ENCODE results near the gene FKBP6.
"Not testable (repeated sequence)": the region's sequence is repeated elsewhere in the genome, so short reads cannot be mapped to it uniquely, and the experiment has no call there.

FKBP6 gene

DNA sequence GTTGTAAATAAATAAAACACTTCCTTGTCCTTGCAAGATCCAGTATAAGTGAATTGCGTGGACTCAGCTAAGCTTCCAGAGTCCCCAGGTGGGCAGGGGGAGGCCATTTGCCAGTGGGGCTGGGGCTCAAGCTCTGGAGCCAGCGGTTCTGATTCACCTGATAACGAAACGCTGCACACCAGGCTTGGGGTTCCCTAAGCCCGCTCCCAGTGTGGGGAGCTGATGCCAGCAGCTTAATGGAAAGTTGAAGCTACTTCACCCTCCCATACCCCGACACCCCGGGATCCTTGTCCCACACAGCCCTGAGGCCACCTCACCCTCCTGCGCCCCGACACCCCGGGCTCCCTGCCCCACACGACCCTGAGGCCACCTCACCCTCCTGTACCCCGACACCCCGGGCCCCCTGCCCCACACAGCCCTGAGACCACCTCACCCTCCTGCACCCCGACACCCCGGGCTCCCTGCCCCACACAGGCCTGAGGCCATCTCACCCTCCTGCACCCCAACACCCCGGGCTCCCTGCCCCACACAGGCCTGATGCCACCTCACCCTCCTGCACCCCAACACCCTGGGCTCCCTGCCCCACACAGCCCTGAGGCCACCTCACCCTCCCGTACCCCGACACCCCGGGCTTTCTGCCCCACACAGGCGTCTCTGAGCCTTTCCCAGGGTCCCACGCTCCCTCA lies 30.8 kb downstream of the FKBP6 start:
- DNase-seq = no peak

DNA sequence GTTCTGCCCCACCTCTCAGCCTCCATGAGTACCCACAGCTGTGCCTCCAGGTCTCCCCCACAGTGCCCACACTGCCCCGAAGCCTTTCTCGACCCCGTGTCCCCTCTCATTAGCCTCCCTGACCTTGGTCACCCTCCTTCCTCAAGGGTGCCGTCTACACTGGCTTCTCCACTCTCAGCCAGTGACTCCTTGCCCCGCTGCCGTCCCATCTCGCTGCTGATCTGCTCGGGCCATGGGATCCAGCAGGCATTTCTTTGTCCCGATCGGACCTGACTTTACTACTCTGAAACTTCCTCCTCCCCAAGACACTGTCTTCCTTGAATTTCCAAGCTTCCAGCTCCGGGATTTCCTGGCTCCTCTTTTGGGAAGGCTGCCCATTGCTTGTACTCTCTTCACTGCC lies 31.3 kb downstream of the FKBP6 start:
- DNase-seq = no peak

DNA sequence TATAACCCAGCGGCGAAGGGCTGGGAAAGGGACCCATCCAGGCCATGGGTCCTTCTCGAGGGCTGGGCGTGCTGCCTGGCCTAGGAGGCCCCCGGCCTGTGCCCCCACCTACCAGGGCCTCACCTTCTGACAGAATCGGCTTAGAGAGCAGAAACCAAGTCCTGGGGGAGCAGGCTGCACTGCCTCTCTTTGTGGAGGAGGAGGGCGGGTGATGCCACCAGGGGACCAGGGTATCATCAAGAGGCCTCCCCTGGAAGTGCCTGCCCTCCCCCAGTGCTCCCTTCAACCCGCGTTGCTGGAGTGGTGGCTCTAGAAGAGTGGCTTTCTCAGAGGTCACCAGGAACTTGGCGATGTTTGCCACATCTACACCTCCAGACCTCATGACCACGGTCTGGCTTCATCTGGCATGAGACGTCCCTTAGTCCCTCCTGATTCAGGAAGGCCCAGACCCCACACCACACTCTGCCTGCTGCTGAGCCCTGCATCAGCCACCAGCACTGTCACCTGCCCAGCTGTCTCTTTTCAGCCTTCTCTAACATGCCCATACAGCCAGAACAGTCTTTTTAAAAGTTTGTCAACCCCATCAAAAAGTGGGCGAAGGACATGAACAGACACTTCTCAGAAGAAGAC lies 31.9 kb downstream of the FKBP6 start:
- DNase-seq = no peak

DNA sequence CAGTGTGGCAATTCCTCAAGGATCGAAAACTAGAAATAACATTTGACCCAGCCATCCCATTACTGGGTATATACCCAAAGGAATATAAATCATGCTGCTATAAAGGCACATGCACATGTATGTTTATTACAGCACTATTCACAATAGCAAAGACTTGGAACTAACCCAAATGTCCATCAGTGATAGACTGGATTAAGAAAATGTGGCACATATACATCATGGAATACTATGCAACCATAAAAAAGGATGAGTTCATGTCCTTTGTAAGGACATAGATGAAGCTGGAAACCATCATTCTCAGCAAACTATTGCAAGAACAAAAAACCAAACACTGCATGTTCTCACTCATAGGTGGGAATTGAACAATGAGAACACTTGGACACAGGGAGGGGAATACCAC lies 32.6 kb downstream of the FKBP6 start:
- not testable (repeated sequence) for DNase-seq

DNA sequence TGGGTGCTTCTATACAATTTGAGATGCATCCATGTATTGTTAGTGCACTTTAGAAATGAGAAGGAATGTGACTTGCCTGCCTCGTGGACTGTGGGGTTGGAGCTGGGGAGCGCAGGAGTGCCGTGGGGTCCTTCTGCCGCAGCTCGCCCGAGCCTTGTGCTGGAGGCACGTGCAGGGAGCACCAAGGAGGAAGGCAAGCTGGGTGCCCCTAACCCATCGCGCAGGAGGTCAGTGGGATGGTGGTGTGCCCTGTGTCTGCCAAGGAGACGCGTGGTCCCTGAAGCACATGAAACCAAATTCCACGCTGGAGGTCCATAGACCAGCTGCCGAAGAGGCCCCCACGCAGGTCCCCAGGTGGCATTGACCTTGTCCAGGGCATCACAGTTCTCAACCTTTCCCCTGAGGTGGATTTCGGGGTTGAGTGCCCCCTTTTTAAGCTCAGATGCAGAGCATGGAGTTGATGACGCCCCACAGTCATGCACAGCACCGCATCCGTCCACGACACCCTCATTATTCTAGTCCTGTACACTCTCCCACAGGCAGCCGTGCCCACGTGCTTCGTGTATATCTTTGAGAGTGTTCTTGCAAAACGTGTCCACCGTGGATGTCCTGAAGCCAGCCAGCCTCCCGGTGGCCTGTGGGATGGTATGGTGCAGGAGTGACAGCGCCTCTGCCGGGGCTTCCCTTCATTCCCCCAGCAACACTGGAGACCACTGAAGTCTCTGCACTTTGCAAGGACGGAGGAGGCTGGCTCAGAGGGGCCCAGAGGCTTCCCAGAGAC lies 35.5 kb downstream of the FKBP6 start:
- no peak for DNase-seq

DNA sequence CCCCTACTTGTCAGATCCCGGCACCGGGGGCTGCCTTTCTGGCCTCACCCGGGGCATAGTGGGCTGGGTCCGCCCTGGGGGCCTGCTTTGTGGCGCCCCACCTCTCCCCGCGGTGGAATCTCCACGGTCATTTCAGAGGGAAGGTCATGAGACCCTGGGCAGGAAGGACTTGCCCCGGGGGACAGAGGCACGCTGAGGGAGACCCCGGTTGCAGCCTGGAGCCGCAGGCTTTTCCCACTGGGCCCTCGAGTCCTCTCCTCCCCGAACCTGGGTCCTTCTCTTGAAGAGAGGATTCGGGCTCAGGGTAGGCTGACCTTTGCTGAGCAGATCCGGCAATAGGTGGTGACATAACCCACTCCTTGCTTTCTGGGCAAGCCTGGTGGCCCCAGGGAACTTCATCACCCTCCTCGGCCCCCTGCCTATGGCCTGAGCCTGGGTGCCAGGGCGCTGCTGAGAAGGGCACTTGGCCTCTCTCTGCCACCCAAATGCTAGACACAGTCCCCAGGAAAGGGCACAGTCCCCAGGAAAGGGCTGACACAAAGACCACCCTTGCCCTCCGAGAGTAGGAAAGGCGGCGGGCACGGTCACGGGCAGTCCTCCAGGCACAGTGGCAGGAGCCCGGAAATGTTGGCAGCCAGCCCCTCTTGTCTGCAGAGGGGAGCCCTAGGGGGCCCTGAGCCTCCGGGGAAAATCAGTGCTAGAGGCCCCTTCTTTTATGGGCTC lies 36.2 kb downstream of the FKBP6 start:
- no peak for DNase-seq

DNA sequence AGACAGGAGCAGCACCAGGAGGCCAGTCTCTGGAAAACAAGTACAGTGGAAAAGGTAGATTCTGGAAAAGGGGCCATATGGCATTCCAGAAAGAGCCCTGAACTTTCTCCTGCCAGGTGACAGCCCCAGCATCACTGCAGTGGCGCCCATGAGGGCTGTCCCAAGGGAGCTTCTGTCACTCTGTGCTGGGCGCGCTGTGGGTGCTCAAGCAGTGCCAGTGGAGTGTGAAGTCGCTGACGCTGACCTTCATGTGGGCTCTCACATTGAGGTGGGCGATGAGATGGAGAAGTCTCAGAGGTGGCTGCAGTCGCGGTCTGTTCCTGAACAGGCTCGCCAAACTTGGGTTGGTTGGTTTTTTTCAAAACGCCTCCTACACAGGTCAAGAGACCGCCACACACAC lies 38.2 kb downstream of the FKBP6 start:
- DNase-seq = no peak

DNA sequence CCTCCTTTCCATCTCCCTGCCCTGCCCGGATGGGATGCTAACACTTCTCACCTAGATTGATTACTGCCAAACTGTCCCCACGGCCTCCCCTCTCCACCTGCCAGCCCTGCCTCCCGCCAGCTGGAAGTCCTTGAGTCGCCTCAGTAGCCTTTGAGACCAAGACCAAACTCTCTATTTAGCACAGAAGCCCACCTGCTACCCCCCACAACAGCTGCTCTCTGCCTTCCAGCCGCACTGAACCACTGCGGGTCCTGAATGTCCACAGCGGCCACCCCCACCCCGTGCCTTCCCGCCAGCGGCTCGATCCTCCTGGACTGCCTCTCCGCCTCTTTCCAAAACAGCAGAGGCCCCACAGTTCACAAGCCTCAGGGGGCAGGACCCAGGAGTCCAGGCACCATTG lies 39.0 kb downstream of the FKBP6 start:
- no peak for DNase-seq

DNA sequence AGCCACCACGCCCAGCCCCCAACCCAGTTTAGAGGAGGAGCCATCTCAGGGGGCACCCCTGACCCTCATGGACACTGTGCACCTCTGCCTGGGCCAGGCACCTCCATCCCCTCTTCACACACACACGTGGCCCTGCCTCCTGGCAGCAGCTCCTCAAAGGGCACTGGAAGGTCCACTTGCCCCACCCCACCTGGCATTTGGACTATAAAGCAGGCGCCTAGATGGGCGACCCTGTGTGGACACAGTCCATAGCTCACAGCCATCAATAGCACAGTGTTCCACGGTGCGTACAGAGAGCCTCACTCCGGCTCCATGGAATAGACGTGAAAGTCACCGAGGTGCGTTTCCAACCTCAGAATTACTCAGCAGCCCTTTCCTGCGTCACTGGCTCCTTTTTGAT lies 41.0 kb downstream of the FKBP6 start:
- DNase-seq = no peak

DNA sequence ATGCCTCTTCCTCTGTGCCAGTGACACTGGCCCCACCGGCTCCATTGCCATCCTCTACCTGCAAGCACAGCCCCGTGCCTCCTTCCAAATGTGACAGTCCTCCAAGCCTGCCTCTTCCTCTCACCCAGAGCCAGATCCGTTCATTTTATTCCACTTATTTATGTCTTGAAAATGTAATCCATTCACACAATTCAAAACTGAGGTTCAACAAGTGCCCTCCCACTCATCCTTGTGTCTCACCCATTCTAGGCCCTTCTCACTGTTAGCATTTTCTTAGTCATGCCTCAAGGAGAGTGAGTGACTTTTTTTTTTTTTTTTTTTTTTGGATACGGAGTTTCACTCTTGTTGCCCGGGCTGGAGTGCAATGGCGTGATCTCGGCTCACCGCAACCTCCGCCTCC lies 41.7 kb downstream of the FKBP6 start:
- DNase-seq = no peak

DNA sequence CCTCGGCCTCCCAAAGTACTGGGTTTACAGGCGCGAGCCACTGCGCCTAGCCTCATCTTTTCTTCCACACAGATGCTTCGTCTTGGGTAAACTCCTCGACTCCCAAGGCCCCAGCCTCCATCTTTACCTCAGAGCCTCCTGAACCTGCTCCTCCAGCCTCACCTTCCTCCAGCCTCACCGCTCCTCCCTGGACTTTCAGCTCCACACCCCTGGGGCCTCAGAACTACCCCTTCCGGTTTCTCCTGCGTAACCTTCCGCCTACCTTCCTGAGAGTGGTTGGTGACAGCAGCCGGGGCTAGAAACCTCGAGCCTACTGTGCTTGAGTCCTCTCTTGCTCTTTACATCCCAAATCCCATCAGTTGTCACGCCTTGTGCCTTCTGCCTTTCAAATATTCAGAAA lies 45.8 kb downstream of the FKBP6 start:
- no peak for DNase-seq

DNA sequence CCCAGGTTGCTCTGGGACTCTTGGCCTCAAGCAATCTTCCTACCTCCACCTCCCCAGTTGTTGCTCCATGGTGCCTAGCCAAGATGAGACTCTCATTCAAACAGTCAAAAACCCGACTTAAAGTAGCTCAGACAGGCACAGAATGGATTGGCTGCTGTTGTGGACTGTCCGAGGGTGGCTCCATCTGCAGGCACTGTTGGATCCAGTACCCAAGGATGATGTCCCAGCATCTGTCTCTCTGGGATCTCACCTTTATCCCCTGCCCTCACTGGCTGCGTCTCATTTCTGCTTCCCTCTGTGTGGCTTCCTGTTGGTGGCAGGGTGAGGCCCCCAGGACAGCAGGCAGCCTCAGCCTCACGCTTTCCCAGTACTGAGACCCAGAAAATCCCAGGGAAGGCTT lies 48.3 kb downstream of the FKBP6 start:
- not testable (repeated sequence) for DNase-seq

DNA sequence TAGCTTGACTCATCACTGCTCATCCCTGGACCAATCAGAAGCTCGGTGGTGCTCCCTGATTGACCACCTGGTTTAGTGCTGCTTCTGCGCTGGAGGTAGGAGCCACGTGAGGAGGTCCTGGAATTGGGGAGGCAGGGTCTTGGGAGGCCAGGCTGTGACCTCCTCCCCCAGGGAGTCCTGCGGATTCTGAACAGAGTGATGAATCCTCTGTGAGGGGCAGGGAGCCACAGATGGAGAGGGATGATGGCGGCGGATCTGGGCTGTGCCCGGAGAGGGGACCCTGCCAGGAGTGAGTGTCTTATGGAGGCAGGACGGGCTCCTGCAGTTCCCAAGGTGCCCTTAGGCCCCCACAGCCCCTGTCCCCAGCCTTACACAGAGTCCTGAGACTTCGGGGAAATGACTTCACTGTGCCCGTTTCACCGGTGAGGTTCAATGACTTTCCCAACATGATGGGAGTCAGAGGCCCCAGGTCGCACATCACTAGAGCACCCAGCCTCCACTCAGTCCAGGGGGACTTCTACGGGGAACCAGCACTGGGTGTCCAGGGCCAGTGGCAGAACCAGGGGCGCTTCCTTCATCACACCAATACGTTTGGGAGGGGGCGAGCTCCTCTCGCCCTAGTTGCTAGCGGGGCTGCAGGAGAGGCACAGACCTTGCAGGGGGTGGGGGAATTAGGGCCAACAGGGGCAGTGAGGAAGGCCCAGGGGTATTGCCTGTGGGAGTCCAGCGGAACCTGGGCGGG lies 48.9 kb downstream of the FKBP6 start:
- no peak for DNase-seq

DNA sequence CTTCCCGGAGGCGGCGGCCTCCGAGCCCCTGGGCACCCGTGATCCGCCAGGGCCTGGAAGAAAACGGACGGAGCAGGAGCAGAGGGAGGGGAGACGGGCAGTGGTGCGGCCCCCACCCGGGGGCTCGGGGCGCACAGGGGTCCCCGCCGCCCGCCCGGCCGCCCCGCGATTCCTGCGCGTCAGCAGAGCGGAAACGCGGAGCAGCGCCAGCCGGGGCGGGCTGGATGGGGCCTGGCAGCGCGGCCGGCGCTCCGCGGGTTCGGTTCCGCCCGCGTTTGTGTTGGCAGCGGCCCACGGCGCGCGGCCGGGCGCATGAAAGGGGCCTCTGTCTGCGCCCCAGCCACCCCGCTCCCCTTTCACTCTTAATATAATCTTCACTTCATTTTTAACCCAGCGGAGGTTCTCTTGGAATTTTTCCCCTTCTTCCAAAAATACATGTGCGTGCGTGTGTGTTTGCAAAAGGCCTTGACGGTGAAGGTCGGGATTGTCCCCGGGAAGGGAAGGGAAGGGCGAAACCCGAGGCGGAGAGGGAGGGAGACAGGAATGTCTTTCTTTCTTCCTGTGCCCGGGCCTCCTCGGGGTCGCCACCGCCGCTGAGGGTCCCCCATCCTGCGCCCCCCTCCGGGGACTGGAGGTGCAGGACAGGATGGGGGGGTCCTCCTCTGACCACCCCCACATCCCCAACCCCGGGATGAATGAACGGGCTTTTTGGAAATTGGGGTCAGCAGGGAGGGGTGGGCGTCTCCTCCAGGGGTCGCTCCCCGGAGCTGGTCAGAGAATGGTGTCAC lies 49.6 kb downstream of the FKBP6 start:
- DNase-seq = not testable (repeated sequence)

DNA sequence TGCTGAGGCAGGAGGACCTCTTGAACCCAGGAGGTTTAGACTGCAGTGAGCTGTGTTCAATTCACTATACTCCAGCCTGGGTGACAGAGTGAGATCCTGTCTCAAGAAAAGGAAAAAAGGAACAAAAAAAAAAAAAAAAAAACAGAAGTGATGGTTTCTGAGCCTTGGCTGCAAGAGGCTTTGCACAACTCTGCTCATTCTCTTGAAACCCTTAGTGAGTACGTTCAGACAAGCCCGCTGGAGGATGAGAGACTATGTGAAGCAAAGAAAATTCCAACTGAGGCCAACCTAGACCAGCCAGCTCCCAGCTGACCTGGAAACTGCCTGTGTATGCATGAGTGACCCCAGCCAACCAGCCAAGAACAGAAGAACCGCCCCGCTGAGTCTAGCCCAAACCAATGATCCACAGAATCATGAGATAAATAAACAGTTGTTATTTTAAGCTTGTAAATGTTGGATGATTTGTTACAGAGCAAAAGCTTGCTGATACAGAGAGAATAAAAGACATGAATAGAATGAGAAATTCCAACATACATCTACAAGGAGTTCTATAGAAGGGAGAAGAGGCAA lies 55.1 kb downstream of the FKBP6 start:
- DNase-seq = peak; percentile 88

DNA sequence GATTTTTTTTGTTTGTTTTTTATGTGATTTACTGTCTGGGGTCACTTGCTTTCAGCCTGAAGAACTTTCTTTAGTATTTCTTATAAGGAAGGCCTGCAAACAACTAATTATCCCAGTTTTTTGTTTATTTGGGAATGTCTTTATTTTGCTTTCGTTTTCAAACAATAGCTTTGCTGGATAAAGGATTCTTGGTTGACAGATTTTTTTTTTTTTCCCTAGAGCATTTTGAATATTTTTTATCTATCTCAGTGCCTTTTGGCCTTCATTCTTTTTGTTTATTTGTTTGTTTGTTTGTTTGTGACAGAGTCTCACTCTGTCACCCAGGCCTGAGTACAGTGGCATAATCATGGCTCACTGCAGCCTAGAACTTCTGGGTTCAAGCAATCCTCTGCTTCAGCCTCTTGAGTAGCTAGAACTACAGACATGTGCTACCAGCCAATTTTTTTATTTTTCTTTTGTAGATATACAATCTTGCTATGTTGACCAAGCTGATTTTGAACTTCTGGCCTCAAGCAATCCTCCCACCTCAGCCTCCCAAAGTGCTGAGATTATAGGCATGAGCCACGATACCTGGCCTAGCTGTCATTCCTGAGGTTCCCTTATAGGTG lies 59.4 kb downstream of the FKBP6 start:
- no peak for DNase-seq

DNA sequence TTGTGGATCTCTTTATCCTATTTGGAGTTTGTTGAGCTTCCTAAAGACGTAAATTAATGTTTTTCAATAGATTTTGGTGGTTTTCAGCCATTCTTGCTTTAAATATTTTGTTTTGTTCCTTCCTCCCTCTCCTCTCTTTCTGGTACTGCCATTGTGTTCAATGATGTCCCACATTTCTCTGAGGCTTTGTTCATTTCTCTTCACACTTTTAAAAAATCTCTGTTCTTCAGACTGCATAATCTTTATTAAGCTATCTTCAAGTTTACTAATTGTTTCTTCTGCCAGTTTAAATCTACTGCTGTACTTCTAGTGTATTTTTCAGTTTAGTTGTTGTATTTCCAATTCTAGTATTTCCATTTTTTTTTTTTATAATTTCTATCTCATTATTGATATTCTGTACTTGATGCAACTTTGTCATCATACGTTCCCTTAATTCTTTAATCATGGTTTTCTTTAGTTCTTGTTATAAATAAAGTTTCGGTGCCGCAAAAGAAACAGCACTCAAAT lies 60.0 kb downstream of the FKBP6 start:
- DNase-seq = no peak

DNA sequence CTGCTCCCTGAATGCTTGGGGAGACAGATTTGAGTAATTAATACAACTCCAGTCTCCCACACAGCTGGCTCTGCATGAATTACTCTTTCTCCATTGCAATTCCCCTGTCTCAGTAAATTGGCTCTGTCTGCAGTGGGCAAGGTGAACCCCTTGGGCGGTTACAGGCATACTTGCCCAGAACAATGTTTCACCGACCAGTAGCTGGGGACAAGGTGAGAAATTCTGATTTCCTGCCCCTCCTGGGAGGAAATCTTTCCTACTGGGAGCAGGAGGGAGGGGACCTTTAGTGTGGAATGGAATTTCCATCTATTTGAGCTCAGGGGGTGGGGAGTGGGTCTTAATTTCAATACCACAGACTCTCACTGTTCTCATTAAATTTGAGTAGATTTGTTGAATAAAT lies 63.4 kb downstream of the FKBP6 start:
- no peak for DNase-seq

DNA sequence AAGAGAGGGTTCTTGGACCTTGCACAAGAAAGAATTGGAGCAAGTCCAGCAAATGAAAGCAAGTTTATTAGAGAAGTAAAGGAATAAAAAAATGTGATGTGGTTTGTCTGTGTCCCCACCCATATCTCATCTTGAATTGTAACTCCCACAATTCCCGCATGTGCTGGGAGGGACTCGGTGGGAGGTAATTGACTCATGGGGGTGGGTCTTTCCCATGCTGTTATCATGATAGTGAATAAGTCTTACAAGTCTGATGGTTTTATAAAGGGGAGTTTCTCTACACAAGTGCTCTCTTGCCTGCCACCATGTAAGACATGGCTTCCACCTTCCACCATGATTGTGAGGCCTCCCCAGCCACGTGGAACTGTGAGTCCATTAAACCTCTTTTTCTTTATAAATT lies 66.5 kb downstream of the FKBP6 start:
- DNase-seq = no peak

DNA sequence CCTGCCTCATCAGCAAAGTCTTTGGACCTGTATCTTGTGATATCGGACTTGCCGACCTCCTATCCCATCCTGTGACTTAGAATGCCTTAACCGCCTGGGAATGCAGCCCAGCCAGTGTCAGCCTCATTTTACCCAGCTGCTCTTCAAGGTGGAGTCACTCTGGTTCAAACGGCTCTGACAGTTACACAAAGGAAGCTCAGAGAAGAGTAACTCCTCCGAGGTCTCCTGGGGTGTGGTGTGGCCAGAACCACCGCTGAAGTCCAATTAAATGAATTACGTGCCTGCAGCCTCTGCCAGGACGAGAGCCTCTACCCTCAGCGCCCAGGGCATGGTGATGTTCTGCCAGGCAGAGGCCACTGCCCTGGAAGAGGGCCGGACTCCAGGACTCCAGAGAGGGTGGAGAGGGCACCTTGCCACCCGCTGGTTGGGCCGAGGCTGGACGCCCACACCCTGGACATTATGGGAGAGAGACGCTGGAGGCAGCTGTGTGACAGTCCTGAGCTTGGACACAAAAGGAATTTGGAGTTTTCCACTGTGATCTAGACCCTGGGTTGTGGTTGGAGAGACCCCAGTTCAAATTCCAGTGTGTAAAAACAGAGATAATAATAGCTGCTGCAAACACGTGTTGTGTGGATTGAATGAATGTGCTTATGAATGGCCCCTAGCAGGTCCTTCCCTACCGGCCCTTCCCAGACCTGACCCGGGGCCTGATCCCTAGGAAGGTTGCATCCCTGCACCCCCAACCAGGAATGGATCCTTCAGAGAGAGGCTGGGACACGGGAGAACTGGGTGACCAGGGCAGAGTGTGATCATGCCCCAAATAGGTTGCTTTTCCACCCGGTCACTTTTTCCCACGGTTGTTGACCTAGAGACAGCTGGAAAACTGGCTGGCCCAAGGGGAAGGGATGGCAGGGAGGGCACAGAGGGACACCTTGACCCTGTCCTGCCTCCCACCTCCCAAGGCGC lies 67.9 kb downstream of the FKBP6 start:
- no peak for DNase-seq

All from MV-4-11 (cell line).